Activated T-helper 2 cell treated with anti-CD3 and anti-CD28 coated beads, Interferon-gamma antibody, Interleukin-2, Interleukin-4, amounts not matched to agents 10 μg/mL and 5 μg/mL and 100 μg/mL, durations not matched to agents 14 hours and 24 hours and 36 hours (primary cell): ENCODE results near the gene ZNF277. TPM values are rescaled to one million over a fixed set of nuclear protein-coding genes. Genes with fewer than 3 reads are reported as not detected.
"Not testable (repeated sequence)": the region's sequence is repeated elsewhere in the genome, so short reads cannot be mapped to it uniquely, and the experiment has no call there.

Experiments used
- DNase-seq: peaks from one replicate; pipeline ENCODE4 v3.0.0; 2021; ENCODE audit warnings: low spot score
- H3K27ac Mint-ChIP-seq: one replicate; pipeline ENCODE4 v1.8.0; 2021; ENCODE audit warnings: mixed read lengths
- H3K27me3 Mint-ChIP-seq: one replicate; pipeline ENCODE4 v1.8.0; 2021; ENCODE audit warnings: low read depth, mixed read lengths
- H3K36me3 Mint-ChIP-seq: one replicate; pipeline ENCODE4 v1.8.0; 2021; ENCODE audit warnings: low read depth, mixed read lengths
- H3K4me1 Mint-ChIP-seq: one replicate; pipeline ENCODE4 v1.8.0; 2021; ENCODE audit warnings: low read depth, mixed read lengths
- H3K4me3 Mint-ChIP-seq: one replicate; pipeline ENCODE4 v1.8.0; 2021; ENCODE audit warnings: low read depth, mild to moderate bottlenecking, moderate library complexity, mixed read lengths
- H3K9me3 Mint-ChIP-seq: one replicate; pipeline ENCODE4 v1.8.0; 2021; ENCODE audit warnings: mixed read lengths
- intact Hi-C: fragments of 100-400 bp; cut with micrococcal nuclease; formaldehyde crosslinking; loops from one replicate; pipeline ENCODE4 v1.15.1; 2023
- total RNA-seq: library from RNA; stranded (reverse); gene quantifications from 2 replicates; pipeline ENCODE4 v1.2.3, GENCODE V29; 2022

Gene ZNF277
- total RNA-seq, 1 donor from 2014 or later = 11.6 TPM

DNA sequence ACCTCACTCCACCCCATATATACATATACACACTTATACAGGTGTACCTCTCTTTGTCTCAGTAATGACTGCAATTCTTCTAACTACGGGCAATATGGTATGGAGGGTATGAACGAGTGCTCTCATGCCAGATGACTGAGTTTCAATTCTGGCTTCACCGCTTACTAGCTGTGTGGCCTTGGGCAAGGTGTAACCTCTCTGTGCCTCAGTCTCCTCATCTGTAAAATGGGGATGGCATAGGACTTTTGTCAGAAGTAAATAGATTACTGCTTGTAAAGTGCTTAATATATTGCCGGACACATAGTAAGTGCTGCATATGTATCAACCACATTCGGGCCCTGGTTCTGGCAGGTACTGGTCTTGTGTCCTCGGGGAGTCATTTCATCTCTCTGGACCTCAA is 183.7 kb downstream of the ZNF277 start:
- no peak for DNase-seq
- peaks cover 11% of the 10 kb centered on the region for H3K4me1 Mint-ChIP-seq
- intact Hi-C loops = loop anchor here (2.0 to 5.0 kb wide), 2 partner anchors 183 to 828 kb away; partner anchors contain the start of genes DOCK4, IMMP2L and ZNF277
- H3K27me3 Mint-ChIP-seq = peaks cover 25% of the 10 kb centered on the region
- no peaks in the 10 kb centered on the region for H3K36me3 Mint-ChIP-seq
- H3K9me3 Mint-ChIP-seq = no peaks in the 10 kb centered on the region
- H3K27ac Mint-ChIP-seq = no peak overlapping the region
- H3K4me3 Mint-ChIP-seq = no peak overlapping the region

DNA sequence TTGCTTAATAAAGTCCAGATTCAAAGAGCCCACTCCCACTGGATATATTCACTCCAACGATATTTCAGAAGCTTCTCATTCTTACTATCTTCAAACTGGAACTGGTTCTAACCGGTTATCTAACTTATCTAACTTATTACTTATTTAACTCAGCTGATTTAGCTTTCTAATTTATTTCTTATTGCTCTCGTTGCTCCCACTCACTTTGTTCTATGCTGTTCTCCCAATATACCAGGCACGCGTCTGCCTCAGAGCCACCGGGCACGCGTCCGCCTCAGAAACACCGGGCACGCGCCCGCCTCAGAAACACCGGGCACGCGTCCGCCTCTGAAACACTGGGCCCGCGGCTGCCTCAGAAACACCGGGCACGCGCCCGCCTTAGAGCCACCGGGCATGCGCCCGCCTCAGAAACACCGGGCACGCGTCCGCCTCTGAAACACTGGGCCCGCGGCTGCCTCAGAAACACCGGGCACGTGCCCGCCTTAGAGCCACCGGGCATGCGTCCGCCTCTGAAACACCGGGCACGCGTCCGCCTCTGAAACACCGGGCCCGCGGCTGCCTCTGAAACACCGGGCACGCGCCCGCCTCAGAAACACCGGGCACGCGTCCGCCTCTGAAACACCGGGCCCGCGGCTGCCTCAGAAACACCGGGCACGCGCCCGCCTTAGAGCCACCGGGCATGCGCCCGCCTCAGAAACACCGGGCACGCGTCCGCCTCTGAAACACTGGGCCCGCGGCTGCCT is 184.8 kb downstream of the ZNF277 start:
- H3K36me3 Mint-ChIP-seq, DNase-seq, H3K9me3 Mint-ChIP-seq: not testable (repeated sequence)
- H3K4me3 Mint-ChIP-seq = peak overlapping the region; percentile 80
- H3K4me1 Mint-ChIP-seq = peaks cover 14% of the 10 kb centered on the region
- peaks cover 34% of the 10 kb centered on the region for H3K27me3 Mint-ChIP-seq
- peak overlapping the region; percentile 16 for H3K27ac Mint-ChIP-seq
- intact Hi-C loops = loop anchor here (2.0 to 5.0 kb wide), 2 partner anchors 184 to 829 kb away; partner anchors contain the start of genes DOCK4, IMMP2L and ZNF277

DNA sequence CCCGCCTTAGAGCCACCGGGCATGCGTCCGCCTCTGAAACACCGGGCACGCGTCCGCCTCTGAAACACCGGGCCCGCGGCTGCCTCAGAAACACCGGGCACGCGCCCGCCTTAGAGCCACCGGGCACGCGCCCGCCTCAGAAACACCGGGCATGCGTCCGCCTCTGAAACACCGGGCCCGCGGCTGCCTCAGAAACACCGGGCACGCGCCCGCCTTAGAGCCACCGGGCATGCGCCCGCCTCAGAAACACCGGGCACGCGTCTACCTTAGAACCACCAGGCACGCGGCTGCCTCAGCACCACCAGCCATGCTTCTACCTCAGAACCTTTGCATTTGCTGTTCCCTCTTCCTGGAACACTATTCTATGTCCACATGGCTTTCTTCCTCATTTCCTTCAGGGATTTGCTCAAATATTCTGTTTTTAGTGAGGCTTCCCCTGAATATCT is 185.4 kb downstream of the ZNF277 start:
- intact Hi-C loops = loop anchor here (1.0 to 5.0 kb wide), 3 partner anchors 58 to 830 kb away; partner anchors contain the start of genes DOCK4, IFRD1, IMMP2L and ZNF277
- Mint-ChIP-seq H3K4me1 (peaks cover 14% of the 10 kb centered on the region), H3K27me3 (peaks cover 34% of the 10 kb centered on the region), H3K4me3 (peak overlapping the region; percentile 87), H3K27ac (peak overlapping the region; percentile 91)
- DNase-seq = peak; percentile 59
- H3K9me3 Mint-ChIP-seq, H3K36me3 Mint-ChIP-seq: not testable (repeated sequence)

Other genes with a start within 250 kb of the ZNF277 start
- 0.41 and 0.64 TPM in 2 replicates for gene DOCK4, start 296 bp upstream of the ZNF277 start, total RNA-seq
- 49.5 and 51.7 TPM in 2 replicates for gene IFRD1, start 243.8 kb downstream of the ZNF277 start, total RNA-seq